ENCODE measurements around the gene TASP1.

The TASP1 gene

GRCh38 chr20:13535627-13536026 lies 103.1 kb downstream of the TASP1 start:
- ATAC-seq (ENCODE audit: low read depth) (no peak), DNase-seq (ENCODE audit: low spot score) (no peak)
- no peak for TF ChIP-seq CTCF (IDR thresholded peaks at IDR 0.05; ENCODE audit: poor library complexity, severe bottlenecking)
- no peak overlapping the region for H3K27ac ChIP-seq (ENCODE audit: poor library complexity, severe bottlenecking)
- H3K4me1 ChIP-seq (ENCODE audit: insufficient read depth, poor library complexity, severe bottlenecking), result no peaks in the 10 kb centered on the region
- no peak overlapping the region for H3K4me3 ChIP-seq (ENCODE audit: severe bottlenecking)
- H3K36me3 ChIP-seq (ENCODE audit: low read depth), result peaks cover 9% of the 10 kb centered on the region; the same call in 1 of the 2 replicates
- no peaks in the 10 kb centered on the region for H3K9me3 ChIP-seq (ENCODE audit: severe bottlenecking)
- no peaks in the 10 kb centered on the region for H3K27me3 ChIP-seq (ENCODE audit: insufficient read depth, poor library complexity, severe bottlenecking)

- no peaks in the 10 kb centered on the region for H3K4me1 ChIP-seq (ENCODE audit: insufficient read depth, poor library complexity, severe bottlenecking)
- no peak overlapping the region for H3K27ac ChIP-seq (ENCODE audit: poor library complexity, severe bottlenecking)
- DNase-seq (ENCODE audit: low spot score), result no peak
- no peak for ATAC-seq (ENCODE audit: low read depth)
- peaks cover 9% of the 10 kb centered on the region; the same call in 1 of the 2 replicates for H3K36me3 ChIP-seq (ENCODE audit: low read depth)
- no peaks in the 10 kb centered on the region for H3K27me3 ChIP-seq (ENCODE audit: insufficient read depth, poor library complexity, severe bottlenecking)
- TF ChIP-seq CTCF (IDR thresholded peaks at IDR 0.05; ENCODE audit: poor library complexity, severe bottlenecking), result no peak
- no peak overlapping the region for H3K4me3 ChIP-seq (ENCODE audit: severe bottlenecking)
- H3K9me3 ChIP-seq (ENCODE audit: severe bottlenecking), result no peaks in the 10 kb centered on the region
These were observed 104.8 kb downstream of the TASP1 start for GRCh38 chr20:13533946-13534345.

DNA sequence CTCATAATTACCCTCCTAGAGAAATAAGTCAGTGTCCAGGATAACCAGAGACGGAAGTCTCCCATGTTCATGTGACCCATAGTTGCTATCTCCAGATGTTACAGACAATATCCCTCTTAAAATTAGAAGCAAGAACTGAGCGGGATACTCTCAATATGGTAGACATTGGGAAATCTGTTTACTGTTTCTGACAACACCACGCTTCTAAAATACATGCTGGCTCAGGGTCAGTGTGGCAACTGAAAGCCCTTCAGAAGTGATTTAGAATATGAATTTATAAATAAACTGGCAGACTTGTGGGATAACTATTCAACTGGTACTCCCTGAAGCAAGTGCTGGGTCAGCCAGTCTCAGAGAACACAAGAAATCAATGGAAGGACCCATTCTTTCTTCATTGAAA lies 108.6 kb downstream of the TASP1 start:
- Histone ChIP-seq H3K9me3 (ENCODE audit: severe bottlenecking) (no peaks in the 10 kb centered on the region), H3K36me3 (ENCODE audit: low read depth) (peaks cover 17% of the 10 kb centered on the region), H3K27ac (ENCODE audit: poor library complexity, severe bottlenecking) (no peak overlapping the region), H3K4me1 (ENCODE audit: insufficient read depth, poor library complexity, severe bottlenecking) (peaks cover 5% of the 10 kb centered on the region), H3K27me3 (ENCODE audit: insufficient read depth, poor library complexity, severe bottlenecking) (no peaks in the 10 kb centered on the region), H3K4me3 (ENCODE audit: severe bottlenecking) (no peak overlapping the region)
- no peak for TF ChIP-seq CTCF (IDR thresholded peaks at IDR 0.05; ENCODE audit: poor library complexity, severe bottlenecking)
- no peak for DNase-seq (ENCODE audit: low spot score)
- no peak for ATAC-seq (ENCODE audit: low read depth)

DNA sequence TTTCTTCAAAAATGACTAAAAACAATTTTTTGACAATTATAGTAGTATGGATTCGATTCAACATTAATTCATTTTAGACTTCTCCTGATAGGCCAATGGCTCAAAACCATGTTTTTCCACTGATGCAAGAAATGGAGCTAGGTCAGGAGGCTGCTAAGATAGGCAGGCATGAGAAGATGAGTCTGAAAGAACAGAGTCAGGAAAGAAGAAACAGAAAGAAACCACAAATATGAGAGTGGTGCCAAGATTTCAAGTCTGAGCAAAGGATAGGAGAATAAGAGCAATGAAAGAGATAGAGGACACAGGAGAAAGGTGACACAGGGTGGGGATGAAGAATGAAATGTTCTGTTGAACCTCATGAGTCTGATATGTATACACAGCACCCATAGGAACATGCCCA lies 112.2 kb downstream of the TASP1 start:
- Histone ChIP-seq H3K9me3 (ENCODE audit: severe bottlenecking) (no peaks in the 10 kb centered on the region), H3K4me1 (ENCODE audit: insufficient read depth, poor library complexity, severe bottlenecking) (peaks cover 9% of the 10 kb centered on the region), H3K27me3 (ENCODE audit: insufficient read depth, poor library complexity, severe bottlenecking) (no peaks in the 10 kb centered on the region), H3K27ac (ENCODE audit: poor library complexity, severe bottlenecking) (no peak overlapping the region), H3K4me3 (ENCODE audit: severe bottlenecking) (no peak overlapping the region), H3K36me3 (ENCODE audit: low read depth) (peaks cover 18% of the 10 kb centered on the region)
- ATAC-seq (ENCODE audit: low read depth), result no peak
- TF ChIP-seq CTCF (IDR thresholded peaks at IDR 0.05; ENCODE audit: poor library complexity, severe bottlenecking), result no peak
- no peak for DNase-seq (ENCODE audit: low spot score)

DNA sequence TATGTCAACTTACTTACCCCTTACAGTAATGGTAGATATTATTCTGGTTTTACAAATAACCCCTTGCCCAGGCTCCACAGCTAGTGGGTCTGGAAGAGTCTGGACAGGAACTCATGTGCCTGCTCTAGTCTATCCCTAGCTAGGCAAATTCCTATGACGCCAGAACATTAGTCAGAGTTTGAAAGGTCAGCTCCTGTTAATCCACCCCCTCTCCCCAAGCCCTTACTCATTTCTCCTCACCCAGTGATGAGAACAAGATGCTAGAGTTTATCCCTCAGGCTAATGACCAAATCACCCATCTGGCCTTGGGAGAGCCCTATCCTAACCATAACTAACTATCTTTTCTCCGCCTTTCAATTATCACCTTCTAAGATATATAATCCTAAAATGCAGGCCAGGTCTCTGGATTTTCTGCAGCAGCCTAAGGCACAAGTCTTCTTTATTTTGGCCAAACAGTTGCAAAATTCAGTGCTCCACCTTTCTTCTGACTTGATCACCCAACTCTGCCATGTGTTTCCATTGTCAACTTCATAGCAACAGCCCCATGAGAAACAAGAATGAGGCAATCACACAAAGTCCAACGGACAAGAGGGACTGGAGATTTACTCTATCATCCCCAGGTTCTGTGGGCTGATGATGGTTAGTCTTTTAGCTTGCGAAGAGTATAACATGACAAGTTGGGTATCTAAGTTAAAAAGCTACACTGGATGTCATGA lies 113.3 kb downstream of the TASP1 start:
- ATAC-seq (ENCODE audit: low read depth) (peak; percentile 99), DNase-seq (ENCODE audit: low spot score) (no peak)
- Histone ChIP-seq H3K27me3 (ENCODE audit: insufficient read depth, poor library complexity, severe bottlenecking) (no peaks in the 10 kb centered on the region), H3K4me3 (ENCODE audit: severe bottlenecking) (no peak overlapping the region), H3K9me3 (ENCODE audit: severe bottlenecking) (no peaks in the 10 kb centered on the region), H3K4me1 (ENCODE audit: insufficient read depth, poor library complexity, severe bottlenecking) (peaks cover 9% of the 10 kb centered on the region), H3K36me3 (ENCODE audit: low read depth) (peaks cover 18% of the 10 kb centered on the region), H3K27ac (ENCODE audit: poor library complexity, severe bottlenecking) (peak overlapping the region; percentile 46)
- no peak for TF ChIP-seq CTCF (IDR thresholded peaks at IDR 0.05; ENCODE audit: poor library complexity, severe bottlenecking)

Measured in RWPE2 (cell line).